ENCODE data around the gene RAP1B.

Gene RAP1B

DNA sequence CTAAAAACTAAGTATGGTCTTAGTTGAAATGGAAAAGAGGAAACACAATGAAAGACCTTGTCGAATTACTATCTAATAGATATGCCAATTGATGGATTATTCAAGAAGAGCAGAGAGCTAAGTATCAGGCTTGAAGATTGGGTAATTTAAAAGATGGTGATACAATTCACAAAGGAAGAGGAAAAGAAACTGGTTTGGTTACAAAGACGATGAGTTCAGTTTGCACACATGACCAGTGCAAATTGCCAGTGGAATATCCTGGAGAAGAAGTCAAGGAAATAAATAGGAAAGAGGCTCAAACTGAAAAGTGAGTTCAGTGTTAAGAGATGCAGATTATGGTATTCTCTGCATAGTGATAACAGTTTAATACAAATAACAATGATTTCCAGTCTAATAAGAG lies 2.5 kb upstream of the RAP1B start:
- DNase-seq (ENCODE audit: low spot score), result no peak
- TF ChIP-seq, protein P1, sequence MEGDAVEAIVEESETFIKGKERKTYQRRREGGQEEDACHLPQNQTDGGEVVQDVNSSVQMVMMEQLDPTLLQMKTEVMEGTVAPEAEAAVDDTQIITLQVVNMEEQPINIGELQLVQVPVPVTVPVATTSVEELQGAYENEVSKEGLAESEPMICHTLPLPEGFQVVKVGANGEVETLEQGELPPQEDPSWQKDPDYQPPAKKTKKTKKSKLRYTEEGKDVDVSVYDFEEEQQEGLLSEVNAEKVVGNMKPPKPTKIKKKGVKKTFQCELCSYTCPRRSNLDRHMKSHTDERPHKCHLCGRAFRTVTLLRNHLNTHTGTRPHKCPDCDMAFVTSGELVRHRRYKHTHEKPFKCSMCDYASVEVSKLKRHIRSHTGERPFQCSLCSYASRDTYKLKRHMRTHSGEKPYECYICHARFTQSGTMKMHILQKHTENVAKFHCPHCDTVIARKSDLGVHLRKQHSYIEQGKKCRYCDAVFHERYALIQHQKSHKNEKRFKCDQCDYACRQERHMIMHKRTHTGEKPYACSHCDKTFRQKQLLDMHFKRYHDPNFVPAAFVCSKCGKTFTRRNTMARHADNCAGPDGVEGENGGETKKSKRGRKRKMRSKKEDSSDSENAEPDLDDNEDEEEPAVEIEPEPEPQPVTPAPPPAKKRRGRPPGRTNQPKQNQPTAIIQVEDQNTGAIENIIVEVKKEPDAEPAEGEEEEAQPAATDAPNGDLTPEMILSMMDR (IDR thresholded peaks at IDR 0.05; ENCODE audit: extremely low read depth, insufficient read depth, missing control alignments), result no peak
- in situ Hi-C loops (cut with MboI; ENCODE audit: low pct_unique_long_range_greater_than_20kb, low sequenced_read_pairs, unreplicated experiment), result loop anchor here (25.0 kb wide), 1 partner anchor 246 kb away; no protein-coding TSS in a partner anchor

DNA sequence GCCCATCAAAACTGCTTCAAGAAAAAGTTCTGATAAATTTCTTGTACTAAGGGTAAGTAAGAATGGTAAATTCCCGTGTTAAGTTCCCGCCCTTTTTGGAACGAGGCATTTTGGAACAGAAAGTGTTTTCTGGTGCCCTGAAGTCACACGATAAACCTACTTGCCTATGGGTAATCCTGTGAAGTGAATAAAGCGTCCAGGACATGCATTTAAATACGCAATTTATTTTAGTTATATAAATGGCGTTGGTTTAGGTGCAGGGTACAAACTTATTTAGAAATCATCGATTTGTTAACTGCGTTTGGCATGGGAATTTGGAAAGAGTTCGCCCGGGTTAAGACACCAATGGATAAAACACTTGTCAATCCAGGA lies 715 bp upstream of the RAP1B start:
- DNase-seq (ENCODE audit: low spot score), result no peak
- in situ Hi-C loops (cut with MboI; ENCODE audit: low pct_unique_long_range_greater_than_20kb, low sequenced_read_pairs, unreplicated experiment), result loop anchor here (25.0 kb wide), 1 partner anchor 248 kb away; no protein-coding TSS in a partner anchor
- TF ChIP-seq, protein P1 (IDR thresholded peaks at IDR 0.05; ENCODE audit: extremely low read depth, insufficient read depth, missing control alignments), result no peak

DNA sequence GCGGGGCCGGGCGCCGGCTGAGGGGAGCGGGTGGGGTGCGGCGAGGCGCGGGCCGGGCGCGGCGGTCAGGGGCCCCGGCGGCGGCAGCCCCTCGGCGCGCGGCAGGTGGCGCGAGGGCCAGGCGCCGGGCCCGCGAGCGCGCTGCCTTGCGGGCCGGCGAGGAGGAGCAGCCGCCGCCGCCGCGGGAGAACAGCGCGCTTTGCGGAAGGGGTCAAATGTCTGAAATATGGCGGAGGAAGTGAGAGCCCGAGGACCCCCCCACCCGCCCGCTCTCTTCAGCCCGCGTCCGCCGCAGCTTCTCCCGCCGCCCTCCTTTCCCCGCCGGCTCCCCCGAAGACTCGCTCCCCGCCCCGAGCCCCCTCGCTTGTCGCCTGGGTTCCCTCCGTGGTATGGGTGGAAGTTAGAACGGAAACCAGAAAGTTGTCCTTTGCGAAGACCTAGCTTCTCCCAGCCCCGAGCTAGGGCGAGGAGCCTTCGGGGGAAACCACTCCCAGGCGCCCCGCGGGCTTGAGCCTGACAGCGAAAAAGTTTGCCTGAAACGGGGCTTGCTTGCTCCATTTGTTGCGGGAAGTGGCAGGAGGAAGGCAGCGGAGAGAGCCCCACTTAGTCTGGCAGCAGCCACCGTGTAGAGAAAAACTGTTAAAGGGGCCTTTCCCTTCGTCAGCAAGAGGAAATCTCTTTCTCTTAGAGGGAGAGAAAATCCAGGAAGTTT lies 551 bp downstream of the RAP1B start:
- in situ Hi-C loops (cut with MboI; ENCODE audit: low pct_unique_long_range_greater_than_20kb, low sequenced_read_pairs, unreplicated experiment), result loop anchor here (25.0 kb wide), 1 partner anchor 249 kb away; no protein-coding TSS in a partner anchor
- TF ChIP-seq, protein P1 (IDR thresholded peaks at IDR 0.05; ENCODE audit: extremely low read depth, insufficient read depth, missing control alignments), result no peak
- peak; percentile 48 for DNase-seq (ENCODE audit: low spot score)

DNA sequence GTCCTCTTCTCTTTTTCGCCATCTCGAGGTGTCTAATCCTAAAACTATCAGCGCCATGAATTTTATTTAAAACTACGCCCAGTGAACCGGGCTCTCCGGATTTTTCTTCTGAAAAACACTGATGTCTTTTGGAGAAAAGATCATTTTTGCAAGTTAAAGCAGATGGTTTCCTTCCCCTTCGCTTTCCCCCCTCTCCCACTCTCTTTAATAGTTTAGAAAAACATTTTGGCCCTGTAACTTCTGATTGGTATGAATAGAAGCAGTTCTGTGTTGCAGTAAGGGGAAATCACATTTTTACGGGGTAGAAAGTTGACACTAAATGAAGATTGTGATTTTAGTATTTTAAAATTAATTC lies 1.1 kb downstream of the RAP1B start:
- TF ChIP-seq, protein P1 (IDR thresholded peaks at IDR 0.05; ENCODE audit: extremely low read depth, insufficient read depth, missing control alignments), result no peak
- in situ Hi-C loops (cut with MboI; ENCODE audit: low pct_unique_long_range_greater_than_20kb, low sequenced_read_pairs, unreplicated experiment), result loop anchor here (25.0 kb wide), 1 partner anchor 249 kb away; no protein-coding TSS in a partner anchor
- DNase-seq (ENCODE audit: low spot score), result no peak

DNA sequence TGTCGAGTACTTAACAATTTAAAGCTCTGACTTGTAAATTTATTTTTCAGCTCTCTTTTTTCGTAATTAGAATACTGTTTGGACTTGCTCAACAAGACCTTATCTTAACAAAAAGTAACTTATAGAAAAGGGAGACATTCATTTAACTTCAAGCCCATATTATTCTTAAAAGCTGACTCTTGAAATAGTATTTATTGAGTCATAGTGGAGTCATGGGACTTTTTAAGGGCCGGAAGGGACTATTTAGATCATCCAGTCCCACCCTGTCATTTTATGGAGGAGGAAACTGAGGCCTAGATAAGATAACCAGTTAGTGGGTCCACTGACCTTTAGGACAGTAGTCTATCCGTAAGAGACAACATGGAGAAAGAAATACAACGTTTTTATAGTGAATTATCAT lies 1.5 kb downstream of the RAP1B start:
- DNase-seq (ENCODE audit: low spot score), result no peak
- TF ChIP-seq, protein P1 (IDR thresholded peaks at IDR 0.05; ENCODE audit: extremely low read depth, insufficient read depth, missing control alignments), result no peak
- in situ Hi-C loops (cut with MboI; ENCODE audit: low pct_unique_long_range_greater_than_20kb, low sequenced_read_pairs, unreplicated experiment), result loop anchor here (25.0 kb wide), 1 partner anchor 250 kb away; no protein-coding TSS in a partner anchor

DNA sequence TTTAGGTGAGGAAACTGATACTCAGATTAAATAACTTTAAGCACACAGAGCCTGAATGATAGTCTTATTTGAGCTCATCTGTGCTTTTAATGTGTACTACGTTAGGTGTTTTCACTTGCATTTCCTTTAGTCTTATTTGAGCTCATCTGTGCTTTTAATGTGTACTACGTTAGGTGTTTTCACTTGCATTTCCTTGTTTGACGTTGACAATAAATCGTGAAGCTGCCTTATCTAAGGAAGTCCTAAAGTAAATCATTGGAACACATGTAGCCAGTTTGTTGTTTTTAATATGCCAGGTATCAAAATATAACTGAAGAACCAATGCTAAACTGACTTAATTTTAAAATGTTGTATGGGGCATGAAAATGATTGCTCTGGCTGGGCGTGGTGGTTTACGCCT lies 2.0 kb downstream of the RAP1B start:
- in situ Hi-C loops (cut with MboI; ENCODE audit: low pct_unique_long_range_greater_than_20kb, low sequenced_read_pairs, unreplicated experiment), result loop anchor here (25.0 kb wide), 1 partner anchor 250 kb away; no protein-coding TSS in a partner anchor
- no peak for DNase-seq (ENCODE audit: low spot score)
- TF ChIP-seq, protein P1 (IDR thresholded peaks at IDR 0.05; ENCODE audit: extremely low read depth, insufficient read depth, missing control alignments), result no peak

All from GM13977 (cell line).